ENCODE measurements around the gene NOP16.

DNA sequence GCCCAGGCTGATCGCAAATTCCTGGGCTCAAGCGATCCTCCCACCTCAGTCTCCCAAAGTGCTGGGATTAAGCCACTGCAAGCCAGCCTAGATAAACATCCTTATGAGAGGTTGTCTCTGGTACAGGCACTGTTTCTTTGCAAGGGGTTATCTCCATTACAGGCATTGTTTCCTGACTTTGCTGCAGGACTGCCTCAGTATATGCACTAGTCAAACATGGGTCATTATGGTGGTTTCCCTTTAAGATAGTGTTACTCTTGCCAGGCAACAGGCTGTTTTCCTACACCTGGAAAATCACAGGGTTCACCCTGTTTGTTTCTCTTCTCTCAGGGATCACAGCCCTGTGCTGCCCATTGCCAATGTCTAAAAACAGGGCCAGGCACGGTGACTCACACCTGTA, 35.8 kb upstream of the NOP16 start:
- TF ChIP-seq, protein P1, sequence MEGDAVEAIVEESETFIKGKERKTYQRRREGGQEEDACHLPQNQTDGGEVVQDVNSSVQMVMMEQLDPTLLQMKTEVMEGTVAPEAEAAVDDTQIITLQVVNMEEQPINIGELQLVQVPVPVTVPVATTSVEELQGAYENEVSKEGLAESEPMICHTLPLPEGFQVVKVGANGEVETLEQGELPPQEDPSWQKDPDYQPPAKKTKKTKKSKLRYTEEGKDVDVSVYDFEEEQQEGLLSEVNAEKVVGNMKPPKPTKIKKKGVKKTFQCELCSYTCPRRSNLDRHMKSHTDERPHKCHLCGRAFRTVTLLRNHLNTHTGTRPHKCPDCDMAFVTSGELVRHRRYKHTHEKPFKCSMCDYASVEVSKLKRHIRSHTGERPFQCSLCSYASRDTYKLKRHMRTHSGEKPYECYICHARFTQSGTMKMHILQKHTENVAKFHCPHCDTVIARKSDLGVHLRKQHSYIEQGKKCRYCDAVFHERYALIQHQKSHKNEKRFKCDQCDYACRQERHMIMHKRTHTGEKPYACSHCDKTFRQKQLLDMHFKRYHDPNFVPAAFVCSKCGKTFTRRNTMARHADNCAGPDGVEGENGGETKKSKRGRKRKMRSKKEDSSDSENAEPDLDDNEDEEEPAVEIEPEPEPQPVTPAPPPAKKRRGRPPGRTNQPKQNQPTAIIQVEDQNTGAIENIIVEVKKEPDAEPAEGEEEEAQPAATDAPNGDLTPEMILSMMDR (IDR thresholded peaks at IDR 0.05; ENCODE audit: poor library complexity) = no peak
- TF ChIP-seq EZH2phosphoT487 (IDR thresholded peaks at IDR 0.05; ENCODE audit: low read depth, severe bottlenecking, unreplicated experiment) = no peak
